HL-60 (cell line): ENCODE measurements around the gene ABCB9.

Experiments
- CTCF ChIP-seq: IDR thresholded peaks from one replicate; pipeline ENCODE4 v1.5.1; 2011; ENCODE audit warnings: low read length, control low read depth, inconsistent platforms; ENCODE audit not compliant: insufficient read depth
- POLR2AphosphoS5 ChIP-seq: IDR thresholded peaks from 2 replicates; pipeline ENCODE4 v1.6.1; 2012; ENCODE audit warnings: low read depth

- TF ChIP-seq POLR2AphosphoS5 (no peak), CTCF (no peak)
Observed at GRCh38 chr12:122994140-122994675, 27.9 kb upstream of the ABCB9 start.
